Osteoblast (primary cell): ENCODE results near the gene RAB40B. TPM values are rescaled to one million over a fixed set of nuclear protein-coding genes. Genes with fewer than 3 reads are reported as not detected.

Experiments used
- DNase-seq: peaks from one replicate; pipeline ENCODE4 v3.0.0; 2011; ENCODE audit warnings: low spot score, mixed read lengths; ENCODE audit not compliant: insufficient read length; ENCODE audit errors: missing footprints
- H2AFZ ChIP-seq: 2 replicates; pipeline ENCODE4 v1.6.0; 2011; ENCODE audit warnings: mild to moderate bottlenecking, low read length
- H3K27ac ChIP-seq: 2 replicates; pipeline ENCODE4 v1.5.1; 2011; ENCODE audit warnings: mild to moderate bottlenecking, low read depth, low read length, moderate library complexity
- H3K27me3 ChIP-seq: 2 replicates; pipeline ENCODE4 v1.6.0; 2012; ENCODE audit warnings: mild to moderate bottlenecking, control low read depth, inconsistent platforms, low read length, moderate library complexity; ENCODE audit not compliant: insufficient read depth
- H3K36me3 ChIP-seq: 2 replicates; pipeline ENCODE4 v1.5.1; 2011; ENCODE audit warnings: mild to moderate bottlenecking, low read length, control low read depth, moderate library complexity; ENCODE audit not compliant: insufficient read depth
- H3K4me1 ChIP-seq: 2 replicates; pipeline ENCODE4 v1.5.1; 2011; ENCODE audit warnings: mild to moderate bottlenecking, low read length, control low read depth, moderate library complexity; ENCODE audit not compliant: insufficient read depth
- H3K4me2 ChIP-seq: 2 replicates; pipeline ENCODE4 v1.6.0; 2011; ENCODE audit warnings: mild to moderate bottlenecking, low read length; ENCODE audit not compliant: insufficient read depth
- H3K4me3 ChIP-seq: fragments of 200-600 bp; sonication (generic); 3 replicates; pipeline ENCODE4 v1.5.1; 2012; ENCODE audit warnings: mild to moderate bottlenecking, low read length, inconsistent platforms; ENCODE audit not compliant: insufficient read depth
- H3K79me2 ChIP-seq: 2 replicates; pipeline ENCODE4 v1.6.0; 2012; ENCODE audit warnings: mild to moderate bottlenecking, low read length, control low read depth, inconsistent platforms; ENCODE audit not compliant: insufficient read depth
- H3K9me3 ChIP-seq: 2 replicates; pipeline ENCODE4 v1.5.1; 2011; ENCODE audit warnings: low read depth, low read length, control low read depth
- H4K20me1 ChIP-seq: 2 replicates; pipeline ENCODE4 v1.6.0; 2012; ENCODE audit warnings: mild to moderate bottlenecking, low read length, control low read depth; ENCODE audit not compliant: insufficient read depth
- CTCF ChIP-seq: IDR thresholded peaks from 2 replicates; pipeline ENCODE4 v1.5.1; 2011; ENCODE audit warnings: mild to moderate bottlenecking, low read depth, low read length, moderate library complexity; ENCODE audit errors: extremely low read depth
- total RNA-seq: library from RNA; depleted of rRNA; stranded (reverse); fragments of >200 nt; gene quantifications from 2 replicates; pipeline ENCODE4 v1.2.3, GENCODE V29; 2012

RAB40B gene
- total RNA-seq, 1 donor = 8.3 TPM

- H3K4me1 ChIP-seq = no peaks in the 10 kb centered on the region
- no peaks in the 10 kb centered on the region for H3K79me2 ChIP-seq
- H3K27me3 ChIP-seq = no peaks in the 10 kb centered on the region
- no peak for TF ChIP-seq CTCF
- peak; percentile 29 for DNase-seq
- H2AFZ ChIP-seq = peak overlapping the region; percentile 88
- H3K27ac ChIP-seq = no peak overlapping the region
- H4K20me1 ChIP-seq = no peaks in the 10 kb centered on the region
- H3K4me3 ChIP-seq = no peak overlapping the region
- H3K9me3 ChIP-seq = no peaks in the 10 kb centered on the region
- no peak overlapping the region for H3K4me2 ChIP-seq
- H3K36me3 ChIP-seq = no peaks in the 10 kb centered on the region
Observed at GRCh38 chr17:82668024-82668630, 30.4 kb downstream of the RAB40B start.

- no peaks in the 10 kb centered on the region for H3K79me2 ChIP-seq
- H3K36me3 ChIP-seq = no peaks in the 10 kb centered on the region
- no peak for TF ChIP-seq CTCF
- H3K27me3 ChIP-seq = no peaks in the 10 kb centered on the region
- peak; percentile 51 for DNase-seq
- H3K4me3 ChIP-seq = no peak overlapping the region
- H3K27ac ChIP-seq = no peak overlapping the region
- no peaks in the 10 kb centered on the region for H3K9me3 ChIP-seq
- no peaks in the 10 kb centered on the region for H3K4me1 ChIP-seq
- H3K4me2 ChIP-seq = no peak overlapping the region
- H2AFZ ChIP-seq = no peak overlapping the region
- no peaks in the 10 kb centered on the region for H4K20me1 ChIP-seq
Observed at GRCh38 chr17:82667668-82668000, 30.9 kb downstream of the RAB40B start.

GRCh38 chr17:82666931-82667667 lies 31.4 kb downstream of the RAB40B start:
- Histone ChIP-seq H2AFZ (no peak overlapping the region), H3K27ac (no peak overlapping the region), H3K4me1 (no peaks in the 10 kb centered on the region), H3K4me2 (no peak overlapping the region), H3K9me3 (no peaks in the 10 kb centered on the region), H3K36me3 (no peaks in the 10 kb centered on the region), H3K27me3 (no peaks in the 10 kb centered on the region), H4K20me1 (no peaks in the 10 kb centered on the region), H3K79me2 (no peaks in the 10 kb centered on the region), H3K4me3 (no peak overlapping the region)
- TF ChIP-seq CTCF = no peak
- DNase-seq = peak; percentile 64

GRCh38 chr17:82665891-82666290 lies 32.6 kb downstream of the RAB40B start:
- Histone ChIP-seq H3K79me2 (no peaks in the 10 kb centered on the region), H3K4me3 (no peak overlapping the region), H3K27me3 (no peaks in the 10 kb centered on the region), H3K9me3 (no peaks in the 10 kb centered on the region), H3K4me1 (no peaks in the 10 kb centered on the region), H4K20me1 (no peaks in the 10 kb centered on the region), H2AFZ (no peak overlapping the region), H3K36me3 (no peaks in the 10 kb centered on the region), H3K27ac (no peak overlapping the region), H3K4me2 (no peak overlapping the region)
- TF ChIP-seq CTCF = no peak
- no peak for DNase-seq
